GM12891 (cell line): ENCODE data around the gene DCP2.

ENCODE experiments used
- PAX5 ChIP-seq: IDR thresholded peaks from 2 replicates; pipeline ENCODE4 v1.6.1; 2011; ENCODE audit warnings: low read length, moderate library complexity, mild to moderate bottlenecking; ENCODE audit not compliant: insufficient read depth, severe bottlenecking
- POLR2A ChIP-seq: IDR thresholded peaks from 2 replicates; pipeline ENCODE4 v1.6.1; 2011; ENCODE audit warnings: low read depth, low read length, control low read depth
- POLR2AphosphoS5 ChIP-seq: IDR thresholded peaks from 2 replicates; pipeline ENCODE4 v1.6.1; 2011; ENCODE audit warnings: low read depth, low read length, control low read depth
- POU2F2 ChIP-seq: IDR thresholded peaks from 2 replicates; pipeline ENCODE4 v1.6.1; 2011; ENCODE audit warnings: low read depth, mild to moderate bottlenecking, control low read depth, low read length, moderate library complexity
- SPI1 ChIP-seq: IDR thresholded peaks from 2 replicates; pipeline ENCODE4 v1.6.1; 2011; ENCODE audit warnings: low read depth, low read length, control low read depth
- TAF1 ChIP-seq: IDR thresholded peaks from 2 replicates; pipeline ENCODE4 v1.6.1; 2011; ENCODE audit warnings: low read depth, low read length, control low read depth

GRCh38 chr5:113036826-113037225 is 60.2 kb downstream of the DCP2 start:
- TF ChIP-seq POLR2A (no peak), POLR2AphosphoS5 (no peak), TAF1 (no peak), PAX5 (no peak), SPI1 (no peak), POU2F2 (no peak)
